Measurements from ENCODE around the gene HTRA1.

The HTRA1 gene

DNA sequence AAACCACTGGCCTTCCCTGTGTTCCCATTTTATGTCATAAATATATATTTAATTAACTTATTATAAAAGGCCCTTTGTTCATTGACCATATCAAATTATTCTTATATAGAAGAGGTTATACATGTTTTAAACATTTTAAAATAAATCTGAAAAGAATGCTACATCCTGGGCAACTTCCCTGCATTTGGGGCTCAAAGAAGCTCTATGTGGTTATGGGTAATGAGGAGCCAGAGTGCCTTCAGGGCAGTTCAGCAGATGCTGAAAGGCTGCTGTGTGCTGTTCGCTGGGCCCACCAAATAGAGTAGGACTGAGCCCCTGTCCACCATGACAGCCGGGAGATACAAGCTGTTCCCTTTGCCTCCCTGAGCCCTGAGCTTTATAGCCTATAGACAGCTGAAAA lies 35.9 kb downstream of the HTRA1 start:
- DNase-seq, result no peak

DNA sequence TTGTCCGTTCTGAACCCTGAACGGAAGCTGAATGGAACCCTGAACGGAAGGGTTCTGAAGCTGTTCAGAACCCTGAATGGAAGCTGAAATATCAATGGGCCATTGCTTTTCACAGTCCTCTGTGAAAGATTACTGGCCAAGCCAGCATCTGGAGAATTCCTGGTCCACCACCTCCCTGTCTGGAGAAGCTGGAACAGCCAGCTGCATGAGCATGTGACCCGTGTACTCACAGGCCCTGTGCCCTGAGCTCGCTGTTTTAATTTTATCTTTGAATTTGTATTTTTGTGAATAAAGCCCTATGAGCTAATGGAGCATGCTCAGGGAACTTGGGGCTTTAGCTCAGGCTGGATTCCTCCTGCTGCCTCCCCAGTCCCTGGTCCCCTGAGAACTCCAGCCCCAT lies 37.2 kb downstream of the HTRA1 start:
- no peak for DNase-seq

GRCh38 chr10:122499012-122499411 lies 37.7 kb downstream of the HTRA1 start:
- no peak for DNase-seq

GRCh38 chr10:122499491-122499941 lies 38.2 kb downstream of the HTRA1 start:
- DNase-seq, result no peak

DNA sequence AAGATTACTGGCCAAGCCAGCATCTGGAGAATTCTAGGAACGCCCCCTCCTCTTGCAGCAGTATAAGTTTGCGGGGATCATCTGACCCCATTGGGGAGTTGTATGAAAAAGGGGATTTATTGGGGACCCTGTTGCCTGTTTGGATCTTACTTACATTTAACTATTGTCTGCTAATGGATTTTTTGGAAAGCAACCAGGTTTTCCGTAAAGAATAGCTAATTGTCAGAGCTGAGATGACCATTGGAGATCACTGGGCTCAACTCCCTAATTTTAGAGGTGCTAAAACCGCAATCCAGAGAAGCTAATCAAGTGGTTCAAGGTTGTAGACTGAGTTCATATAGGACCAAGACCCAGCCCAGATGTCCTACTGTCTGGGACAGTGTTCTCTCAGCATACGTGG lies 38.8 kb downstream of the HTRA1 start:
- no peak for DNase-seq

- DNase-seq, result no peak
These were observed 39.4 kb downstream of the HTRA1 start for GRCh38 chr10:122500726-122501125.

DNA sequence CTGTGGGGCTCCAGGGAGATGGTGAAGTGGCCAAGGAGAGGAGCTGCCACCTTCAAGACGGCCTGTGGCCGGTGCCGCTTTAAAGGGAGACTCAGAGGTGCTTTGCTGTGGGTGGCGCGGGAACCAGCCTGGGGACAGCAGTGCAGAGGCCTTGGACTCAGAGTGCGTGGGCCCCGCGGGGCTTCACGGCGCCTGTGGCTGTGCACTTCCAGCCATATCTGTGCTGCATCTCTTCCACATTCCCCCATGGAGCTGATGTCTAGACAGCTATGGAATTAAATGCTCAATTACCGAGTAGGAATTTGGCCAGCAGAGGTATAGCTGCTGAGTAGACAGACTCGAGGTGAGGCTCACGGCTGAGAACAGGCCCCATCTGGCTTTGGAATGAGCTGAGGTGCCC lies 41.7 kb downstream of the HTRA1 start:
- no peak for DNase-seq

- no peak for DNase-seq
These were observed 42.7 kb downstream of the HTRA1 start for GRCh38 chr10:122503886-122504609.

DNA sequence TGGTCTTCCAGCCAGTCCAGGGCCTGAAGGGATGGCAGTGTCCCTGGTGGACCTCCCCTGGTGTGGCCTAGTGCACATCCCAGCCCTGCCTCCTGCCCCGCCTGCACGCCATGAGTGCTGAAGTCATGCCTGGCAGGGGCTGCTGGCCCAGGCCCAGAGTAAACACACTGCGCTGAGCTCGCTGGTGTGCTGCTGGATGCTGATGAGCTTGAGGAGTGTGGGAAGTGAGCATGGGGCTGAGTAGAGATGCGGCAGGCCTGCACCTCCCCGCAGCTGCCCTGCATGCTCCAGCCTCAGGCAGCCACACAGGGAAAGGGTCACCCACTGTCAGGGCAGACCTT lies 43.2 kb downstream of the HTRA1 start:
- DNase-seq, result no peak

DNA sequence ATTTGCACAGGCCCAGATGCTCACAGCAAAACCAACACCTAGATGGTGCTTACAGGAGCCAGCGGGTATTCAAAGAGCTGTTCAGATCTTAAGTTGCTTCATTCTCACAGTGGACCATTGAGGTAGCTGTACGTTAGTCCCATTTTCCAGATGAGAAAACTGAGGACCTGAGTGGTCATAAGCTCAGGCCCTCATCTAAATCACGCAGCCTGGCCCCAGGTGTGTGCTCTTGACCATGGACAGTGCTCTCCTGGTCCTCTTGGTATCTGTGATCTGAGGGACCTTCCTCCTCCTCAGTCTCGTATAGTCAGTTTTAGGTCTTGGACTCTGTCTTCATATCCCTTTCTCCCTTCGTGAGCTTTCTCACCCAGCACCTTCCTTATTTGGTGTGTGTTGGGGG lies 43.7 kb downstream of the HTRA1 start:
- DNase-seq, result no peak

GRCh38 chr10:122505885-122506645 lies 44.7 kb downstream of the HTRA1 start:
- no peak for DNase-seq

DNA sequence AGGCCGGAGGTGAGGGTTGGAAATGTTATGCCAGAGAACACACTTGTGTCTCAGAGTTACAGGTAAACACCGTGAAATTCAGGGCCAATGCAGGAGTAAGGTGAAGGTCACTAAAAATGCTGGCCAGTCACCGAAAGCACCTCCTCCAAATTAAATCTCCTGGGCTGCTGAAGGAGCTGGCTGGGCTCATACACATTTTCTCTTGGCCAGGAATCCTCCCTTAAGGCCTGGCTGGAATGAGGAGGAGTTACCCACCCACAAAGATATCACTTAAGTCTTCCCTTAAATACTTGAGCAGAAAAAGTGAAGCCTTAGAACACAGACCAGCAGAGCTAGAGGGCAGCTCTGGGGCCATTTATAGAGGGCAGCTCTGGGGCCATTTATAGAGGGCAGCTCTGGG lies 46.3 kb downstream of the HTRA1 start:
- DNase-seq, result no peak

DNA sequence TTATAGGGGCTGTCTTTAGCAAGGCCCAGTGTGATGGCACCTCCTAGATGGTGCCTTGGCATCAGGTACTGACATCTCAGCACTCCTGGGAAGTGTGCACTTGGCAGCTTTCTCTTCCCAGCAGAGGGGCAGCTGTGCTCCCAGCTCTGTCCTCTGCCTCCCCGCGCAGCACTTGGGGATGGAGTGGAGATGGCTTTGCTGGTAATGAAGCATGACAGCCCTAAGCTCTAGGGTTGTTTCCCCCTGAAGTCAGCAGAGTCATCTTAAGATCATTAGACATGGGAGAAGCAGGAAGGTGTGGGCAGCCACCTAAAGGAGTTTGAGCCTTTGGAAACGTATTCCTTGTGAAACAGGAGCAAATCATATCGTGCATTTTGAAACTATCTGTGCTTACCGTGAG lies 46.7 kb downstream of the HTRA1 start:
- DNase-seq, result no peak

DNA sequence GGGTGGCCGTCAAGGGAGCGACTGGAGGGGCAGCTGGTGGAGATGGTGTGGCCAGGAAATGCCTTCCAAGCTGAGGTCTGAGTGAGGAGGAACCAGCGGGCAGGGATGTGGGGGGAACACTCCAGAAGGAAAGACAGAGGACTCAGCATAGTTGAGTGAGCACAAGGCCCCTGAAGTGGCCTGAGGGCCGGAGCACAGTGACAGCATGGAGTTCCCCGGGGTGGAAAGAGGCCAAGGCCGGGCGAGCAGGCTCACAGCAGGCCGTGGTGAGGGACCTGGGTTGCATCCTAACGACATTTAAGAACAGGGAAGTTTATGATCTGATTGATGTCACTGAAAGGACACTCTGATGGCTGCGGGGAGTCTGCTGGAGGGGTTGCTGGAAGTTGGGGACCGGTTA lies 48.0 kb downstream of the HTRA1 start:
- DNase-seq, result no peak

DNA sequence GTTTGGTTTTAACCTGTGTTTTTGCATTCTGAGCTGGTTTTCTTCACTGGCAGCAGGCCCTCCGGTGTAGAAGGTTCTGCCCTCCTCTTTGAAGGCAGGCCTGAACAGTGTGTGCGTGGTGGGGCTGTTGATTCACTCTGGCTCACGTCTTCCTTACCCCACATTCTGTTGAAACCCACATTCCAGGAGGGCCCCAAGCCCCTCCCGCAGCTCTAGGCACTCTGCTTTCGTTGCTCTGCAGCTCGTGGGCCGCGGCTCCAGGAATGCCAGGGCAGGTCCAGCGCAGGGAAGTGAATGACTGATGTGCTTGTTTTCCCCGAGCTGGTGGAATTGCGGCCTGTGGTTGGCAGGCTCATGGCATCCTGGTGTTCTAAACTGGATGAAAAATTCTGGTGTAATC lies 49.0 kb downstream of the HTRA1 start:
- no peak for DNase-seq

DNA sequence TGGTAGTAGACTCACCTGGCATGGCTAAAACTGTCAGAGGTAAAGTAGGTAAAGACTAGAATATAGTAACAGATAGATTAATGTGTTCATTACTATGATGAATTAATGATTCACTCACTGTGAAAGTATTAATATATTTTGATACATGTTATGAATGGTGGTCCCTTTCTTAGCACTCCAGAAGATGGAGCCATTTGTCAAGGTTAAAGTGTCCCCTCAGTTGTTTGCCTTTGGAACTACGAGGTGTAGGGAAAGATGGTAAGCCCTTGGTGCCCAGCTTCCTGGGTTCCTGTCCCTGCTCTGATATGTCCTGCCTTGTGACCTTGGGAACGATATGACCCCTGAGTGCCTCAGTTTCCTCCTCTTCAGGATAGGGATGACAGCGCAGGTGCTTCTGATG lies 49.4 kb downstream of the HTRA1 start:
- DNase-seq, result no peak

GRCh38 chr10:122513053-122513452 lies 51.7 kb downstream of the HTRA1 start:
- no peak for DNase-seq

DNA sequence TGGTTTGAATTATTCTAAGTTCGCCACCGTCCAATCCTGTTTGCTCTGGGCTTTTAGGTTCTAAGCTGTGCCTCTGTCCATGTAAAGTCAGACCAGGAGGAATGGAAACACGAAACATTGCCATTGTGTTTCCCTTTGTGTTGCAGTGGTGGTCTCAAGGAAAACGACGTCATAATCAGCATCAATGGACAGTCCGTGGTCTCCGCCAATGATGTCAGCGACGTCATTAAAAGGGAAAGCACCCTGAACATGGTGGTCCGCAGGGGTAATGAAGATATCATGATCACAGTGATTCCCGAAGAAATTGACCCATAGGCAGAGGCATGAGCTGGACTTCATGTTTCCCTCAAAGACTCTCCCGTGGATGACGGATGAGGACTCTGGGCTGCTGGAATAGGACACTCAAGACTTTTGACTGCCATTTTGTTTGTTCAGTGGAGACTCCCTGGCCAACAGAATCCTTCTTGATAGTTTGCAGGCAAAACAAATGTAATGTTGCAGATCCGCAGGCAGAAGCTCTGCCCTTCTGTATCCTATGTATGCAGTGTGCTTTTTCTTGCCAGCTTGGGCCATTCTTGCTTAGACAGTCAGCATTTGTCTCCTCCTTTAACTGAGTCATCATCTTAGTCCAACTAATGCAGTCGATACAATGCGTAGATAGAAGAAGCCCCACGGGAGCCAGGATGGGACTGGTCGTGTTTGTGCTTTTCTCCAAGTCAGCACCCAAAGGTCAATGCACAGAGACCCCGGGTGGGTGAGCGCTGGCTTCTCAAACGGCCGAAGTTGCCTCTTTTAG lies 52.9 kb downstream of the HTRA1 start:
- DNase-seq, result no peak

DNA sequence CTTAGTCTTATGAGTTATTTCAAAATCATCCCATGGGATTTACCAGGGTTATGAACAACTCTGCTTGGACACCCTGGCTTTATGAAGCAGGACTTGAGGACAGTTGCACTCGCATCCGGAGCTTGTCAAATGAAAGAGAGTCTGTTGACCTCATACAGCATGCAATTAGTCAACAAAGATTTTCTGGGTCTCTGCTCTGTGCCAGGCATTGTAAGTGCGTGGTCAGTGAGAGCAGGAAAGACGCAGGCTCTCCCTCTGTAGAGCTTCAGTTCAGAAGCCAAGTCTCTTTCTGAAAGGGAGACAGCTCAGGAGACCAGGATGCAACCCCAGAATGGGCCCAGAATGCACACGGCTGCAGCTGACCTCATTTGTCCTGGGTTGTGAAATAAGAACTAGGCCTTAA lies 53.7 kb downstream of the HTRA1 start:
- DNase-seq, result no peak

GRCh38 chr10:122515588-122516231 lies 54.4 kb downstream of the HTRA1 start:
- no peak for DNase-seq

DNA sequence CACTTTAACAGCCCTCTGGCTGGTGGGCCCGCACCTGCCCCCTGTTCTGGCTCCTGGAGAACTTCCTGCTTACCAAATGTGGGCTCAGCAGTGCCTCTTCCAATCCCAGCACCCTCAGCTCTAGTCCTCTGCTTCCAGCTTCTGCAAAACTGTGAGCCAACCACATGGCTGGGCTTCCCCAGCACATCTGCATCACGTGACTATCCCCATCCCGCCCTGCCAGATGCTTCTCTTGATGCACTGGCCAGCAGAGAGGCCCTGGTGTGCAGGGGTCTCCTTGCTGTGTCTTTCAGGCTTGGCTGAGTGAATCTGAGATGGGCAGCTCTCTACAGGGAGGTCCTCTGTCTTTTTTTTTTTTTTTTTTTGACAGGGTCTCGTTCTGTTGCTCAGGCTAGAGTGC lies 55.4 kb downstream of the HTRA1 start:
- no peak for DNase-seq

DNA sequence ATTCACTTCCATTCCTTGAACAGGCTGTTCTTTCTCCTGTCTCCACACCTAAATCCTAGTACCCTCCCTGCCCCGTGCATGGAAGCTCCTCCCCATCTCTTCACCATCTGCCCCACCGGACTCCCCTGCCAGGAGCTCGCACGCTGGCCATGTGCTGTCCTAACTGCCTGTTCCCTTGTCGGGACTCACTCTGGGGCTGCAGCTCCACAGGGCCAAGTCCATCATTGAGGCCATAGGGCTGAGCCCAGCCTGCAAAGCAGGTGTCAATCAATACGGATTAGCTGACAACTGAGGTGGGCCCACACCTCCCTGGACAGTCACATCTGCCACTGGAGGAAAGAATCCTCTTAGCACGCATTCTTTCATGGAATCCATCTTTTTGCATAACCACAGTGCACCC lies 57.8 kb downstream of the HTRA1 start:
- DNase-seq, result no peak

DNA sequence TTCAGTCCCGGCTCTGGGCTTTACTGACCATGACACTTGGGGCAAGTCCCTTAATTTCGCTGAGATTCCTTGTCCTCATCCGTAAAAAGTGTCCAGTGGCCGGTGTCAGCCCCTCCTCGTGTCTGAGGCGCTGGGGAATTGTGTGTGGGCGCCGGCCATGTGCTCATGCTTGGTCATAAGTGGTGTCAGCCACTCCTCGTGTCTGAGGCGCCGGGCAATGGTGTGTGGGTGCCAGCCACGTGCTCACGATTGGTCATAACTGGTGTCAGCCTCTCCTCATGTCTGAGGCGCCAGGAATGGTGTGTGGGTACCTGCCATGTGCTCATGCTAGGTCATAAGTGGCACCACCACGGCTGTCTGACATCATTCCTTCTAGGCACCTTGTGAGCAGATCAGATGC lies 58.5 kb downstream of the HTRA1 start:
- no peak for DNase-seq

All from GF-D8 (cell line).